Erythroblast (primary cell): ENCODE data around the gene NOVA2.

Source experiments
- GATA1 ChIP-seq: IDR thresholded peaks from 2 replicates; pipeline ENCODE4 v1.6.1; 2011; ENCODE audit warnings: low read depth, mild to moderate bottlenecking, control low read depth, low read length, moderate library complexity
- POLR2A ChIP-seq: IDR thresholded peaks from 2 replicates; pipeline ENCODE4 v1.6.1; 2011; ENCODE audit warnings: mild to moderate bottlenecking, low read length

DNA sequence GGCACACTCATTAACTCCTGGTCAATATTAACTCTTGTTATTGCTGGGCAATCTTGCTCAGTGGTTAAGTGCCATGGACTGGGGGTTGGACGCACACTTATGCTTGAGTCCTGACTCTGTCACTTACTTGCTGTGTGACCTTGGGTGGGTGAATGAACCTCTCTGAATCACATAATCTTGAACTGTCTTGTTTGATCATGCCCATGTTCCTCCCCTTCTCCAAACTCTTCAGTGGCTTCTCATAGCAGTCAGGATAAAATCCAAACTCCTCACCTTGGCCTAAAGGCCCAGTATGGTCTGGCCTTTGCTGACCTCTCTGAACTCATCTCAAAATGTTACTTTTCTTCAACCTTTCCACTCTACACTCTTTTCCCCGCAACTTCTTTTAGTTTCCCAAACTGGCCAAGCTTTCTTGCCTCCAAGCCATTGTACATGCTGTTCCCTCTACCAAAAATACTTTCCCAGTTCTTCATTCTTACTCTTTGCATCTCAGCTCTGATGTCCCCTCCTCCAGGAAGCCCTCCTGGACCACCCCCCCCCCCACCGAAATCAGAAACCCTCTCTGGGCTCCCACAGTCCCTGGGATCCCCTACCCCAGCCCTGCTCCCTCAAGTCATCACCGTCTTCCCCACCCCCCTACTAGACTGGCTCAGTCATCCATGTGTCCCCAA lies 73.6 kb downstream of the NOVA2 start:
- TF ChIP-seq POLR2A, result no peak
- TF ChIP-seq GATA1, result no peak
